Erythroblast (primary cell): ENCODE results near the gene KRTAP16-1.

Experiments used
- GATA1 ChIP-seq: IDR thresholded peaks from 2 replicates; pipeline ENCODE4 v1.6.1; 2011; ENCODE audit warnings: low read depth, mild to moderate bottlenecking, control low read depth, low read length, moderate library complexity
- POLR2A ChIP-seq: IDR thresholded peaks from 2 replicates; pipeline ENCODE4 v1.6.1; 2011; ENCODE audit warnings: mild to moderate bottlenecking, low read length

- TF ChIP-seq POLR2A: no peak
- TF ChIP-seq GATA1: no peak
Measured at GRCh38 chr17:41284043-41284442, 25.1 kb downstream of the KRTAP16-1 start.
